B cell (primary cell): ENCODE data around the gene NEURL2. TPM values are rescaled to one million over a fixed set of nuclear protein-coding genes. Genes with fewer than 3 reads are reported as not detected.

Experiments
- ATAC-seq: fragments of 200-7000 bp; cut with Tn5 transposase; one replicate; pipeline ENCODE4 v1.10.0; 2021; ENCODE audit warnings: low read depth, mild to moderate bottlenecking, moderate number of reproducible peaks, moderate library complexity
- CTCF ChIA-PET: fragments of 350-600 bp; sonication (Branson Sonifier 250); formaldehyde crosslinking; loops from one replicate; lab custom pipeline; 2021; ENCODE audit warnings: antibody characterized with exemption, inconsistent platforms; lab: Charles Lee
- POLR2A ChIA-PET: fragments of 350-600 bp; sonication (Branson Sonifier 250); formaldehyde crosslinking; loops from one replicate; lab custom pipeline; 2021; ENCODE audit warnings: antibody characterized with exemption; lab: Charles Lee
- DNase-seq: peaks from one replicate; pipeline ENCODE4 v3.0.0; 2013
- H2AFZ ChIP-seq: 2 replicates; pipeline ENCODE4 v1.6.1; 2012; ENCODE audit warnings: mild to moderate bottlenecking, low read depth, low read length; ENCODE audit not compliant: insufficient read depth, poor library complexity, severe bottlenecking
- H3K27ac ChIP-seq, 2 donors: 1 replicate in 1 of 2; 2 replicates in 1 of 2; pipeline ENCODE4 v1.5.1; 2012 to 2013; ENCODE audit warnings: low read length in 2 of 2, mild to moderate bottlenecking in 2 of 2, moderate library complexity in 1 of 2
- H3K27me3 ChIP-seq, 4 experiments: fragments of 200-600 bp in 1 of 4; sonication (generic) in 1 of 4; replicated peaks in 1 of 4; 1 replicate in 2 of 4; 2 replicates in 2 of 4; pipeline versions ENCODE4 v1.6.1 to v1.7.0; 2013 to 2016; ENCODE audit warnings: low read length in 3 of 4, mild to moderate bottlenecking in 2 of 4, mixed read lengths in 1 of 4, moderate library complexity in 1 of 4; ENCODE audit not compliant: insufficient read depth in 4 of 4, control insufficient read depth in 3 of 4; ENCODE audit errors: control extremely low read depth in 1 of 4
- H3K36me3 ChIP-seq, 2 experiments: replicated peaks in 1 of 2; 1 replicate in 1 of 2; 2 replicates in 1 of 2; pipeline versions ENCODE4 v1.6.1 to v1.7.1; 2013; ENCODE audit warnings: low read length in 1 of 2; ENCODE audit not compliant: insufficient read depth in 2 of 2, control insufficient read depth in 1 of 2; ENCODE audit errors: control extremely low read depth in 1 of 2, extremely low read depth in 1 of 2
- H3K4me1 ChIP-seq, 2 donors: fragments of 200-600 bp in 1 of 2; sonication (generic) in 1 of 2; 1 replicate in 1 of 2; 2 replicates in 1 of 2; pipeline versions ENCODE4 v1.5.1 to v1.6.1; 2013 to 2017; ENCODE audit warnings: low read length in 2 of 2; ENCODE audit not compliant: control insufficient read depth in 2 of 2, insufficient read depth in 2 of 2
- H3K4me2 ChIP-seq: replicated peaks from 2 replicates; pipeline ENCODE3; 2012; ENCODE audit warnings: mild to moderate bottlenecking, low read depth, low read length; ENCODE audit not compliant: poor library complexity, severe bottlenecking
- H3K4me3 ChIP-seq, 5 experiments: fragments of 200-600 bp in 1 of 5; sonication (generic) in 1 of 5; 1 replicate in 3 of 5; 2 replicates in 2 of 5; pipeline versions ENCODE4 v1.5.1 to v1.7.0; 2011 to 2016; ENCODE audit warnings: low read length in 4 of 5, mild to moderate bottlenecking in 4 of 5, low read depth in 2 of 5, control low read depth in 1 of 5, moderate library complexity in 1 of 5; ENCODE audit not compliant: insufficient read depth in 1 of 5; ENCODE audit errors: control extremely low read depth in 1 of 5, extremely low read depth in 1 of 5
- H3K79me2 ChIP-seq: fragments of 200-600 bp; sonication (generic); one replicate; pipeline ENCODE4 v1.6.0; 2016; ENCODE audit warnings: low read length; ENCODE audit not compliant: control insufficient read depth, insufficient read depth
- H3K9ac ChIP-seq: fragments of 200-600 bp; sonication (generic); 2 replicates; pipeline ENCODE4 v1.6.1; 2017; ENCODE audit warnings: mild to moderate bottlenecking, low read length, moderate library complexity
- H3K9me3 ChIP-seq, 3 donors: one replicate each; pipeline versions ENCODE4 v1.6.1 to v1.7.1; 2013; ENCODE audit warnings: low read length in 2 of 3; ENCODE audit not compliant: control insufficient read depth in 2 of 3, insufficient read depth in 1 of 3; ENCODE audit errors: control extremely low read depth in 1 of 3
- H4K20me1 ChIP-seq: 2 replicates; pipeline ENCODE4 v1.6.0; 2012; ENCODE audit warnings: mild to moderate bottlenecking, low read length; ENCODE audit not compliant: insufficient read depth, control insufficient read depth, poor library complexity, severe bottlenecking
- H3K27ac Mint-ChIP-seq: one replicate; pipeline ENCODE4 v1.8.0; 2021; ENCODE audit warnings: mixed read lengths
- H3K27me3 Mint-ChIP-seq: one replicate; pipeline ENCODE4 v1.8.0; 2021; ENCODE audit warnings: mixed read lengths
- H3K4me1 Mint-ChIP-seq: one replicate; pipeline ENCODE4 v1.8.0; 2021; ENCODE audit warnings: mixed read lengths
- H3K4me3 Mint-ChIP-seq: one replicate; pipeline ENCODE4 v1.8.0; 2021; ENCODE audit warnings: mixed read lengths
- H3K9me3 Mint-ChIP-seq: one replicate; pipeline ENCODE4 v1.8.0; 2022; ENCODE audit warnings: mixed read lengths; ENCODE audit not compliant: insufficient read depth
- EZH2 ChIP-seq: IDR thresholded peaks from 2 replicates; pipeline ENCODE4 v1.6.1; 2012; ENCODE audit warnings: borderline replicate concordance, low read depth, mild to moderate bottlenecking, moderate library complexity, low read length; ENCODE audit not compliant: insufficient read depth, poor library complexity, severe bottlenecking
- WGBS: methylation state at CpG from one replicate; pipeline ENCODE4 v1.1.5; 2013; ENCODE audit warnings: missing lambda C conversion rate; ENCODE audit not compliant: insufficient coverage; 5-methylcytosine and 5-hydroxymethylcytosine counted together
- intact Hi-C: fragments of 100-400 bp; cut with micrococcal nuclease; formaldehyde crosslinking; loops from one replicate; pipeline ENCODE4 v1.10.0; 2022
- polyA plus RNA-seq: library from polyadenylated mRNA; depleted of rRNA; stranded (reverse); fragments of >200 nt; gene quantifications from 2 replicates; pipeline ENCODE4 v1.2.3, GENCODE V29; 2012
- total RNA-seq, 2 donors: library from RNA; stranded (reverse); fragments of 120-200 nt in 1 of 2; gene quantifications; 1 replicate in 1 of 2; 2 replicates in 1 of 2; pipeline versions ENCODE4 v1.2.3 to v1.2.4, GENCODE V29; 2013 to 2022
- TF ChIP-seq, protein P1 (sequence below): fragments of 200-600 bp; IDR thresholded peaks from one replicate; pipeline ENCODE4 v1.8.0; 2022; ENCODE audit warnings: antibody characterized with exemption, mild to moderate bottlenecking

Gene NEURL2
- total and polyA plus RNA-seq, 2 donors (not counting 1 experiment from before 2014, with no cell fraction given): 3.3 to 5.4 TPM

DNA sequence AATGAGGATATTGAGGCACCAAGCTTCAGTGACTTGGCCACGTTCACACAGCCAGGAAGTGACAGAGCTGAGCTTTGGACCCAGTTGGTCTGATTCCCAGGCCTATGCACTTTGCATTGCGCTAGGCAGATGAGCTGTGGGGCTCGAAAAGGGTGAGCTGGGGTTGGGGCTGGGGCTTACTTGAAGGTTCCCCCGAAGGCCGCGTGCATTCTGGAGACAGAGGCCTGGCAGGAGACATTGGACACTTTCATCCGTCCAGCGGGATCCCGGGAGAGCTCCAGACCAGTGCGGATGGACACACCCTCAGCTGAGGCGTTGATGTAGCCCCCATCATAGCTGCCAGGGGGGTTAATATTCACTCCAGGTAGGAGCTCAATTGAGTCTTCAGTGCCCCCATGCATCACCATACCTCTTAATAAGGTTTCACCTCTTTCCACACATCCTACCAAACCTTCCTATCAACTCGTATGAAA is 18.4 kb upstream of the NEURL2 start:
- DNase-seq (no peak), ATAC-seq (no peak)
- no peak overlapping the region for H3K9ac ChIP-seq
- H3K4me1 ChIP-seq: peaks cover 14 to 22% of the 10 kb centered on the region in 2 donors
- CTCF ChIA-PET: interaction anchor here (1.3 to 1.7 kb wide), 2 partner anchors 20 to 53 kb away, joined by 3 to 8 read pairs; no protein-coding TSS in a partner anchor
- peaks cover 0 to 15% (median 7%) of the 10 kb centered on the region in 4 experiments for H3K27me3 ChIP-seq
- H4K20me1 ChIP-seq: no peaks in the 10 kb centered on the region
- no peak overlapping the region for H2AFZ ChIP-seq
- no peak overlapping the region for H3K27ac ChIP-seq
- Mint-ChIP-seq H3K27me3 (peaks cover 7% of the 10 kb centered on the region), H3K4me3 (no peak overlapping the region), H3K27ac (peak overlapping the region; percentile 15), H3K4me1 (peaks cover 20% of the 10 kb centered on the region), H3K9me3 (no peaks in the 10 kb centered on the region)
- H3K4me2 ChIP-seq: no peak overlapping the region
- no peaks in the 10 kb centered on the region for H3K36me3 ChIP-seq
- no peak overlapping the region for H3K4me3 ChIP-seq
- no peaks in the 10 kb centered on the region for H3K79me2 ChIP-seq
- intact Hi-C loops: no loop called here
- 98% methylated on average over 10 of the region's 12 CpGs for WGBS
- POLR2A ChIA-PET: interaction anchor here (0.6 to 3.8 kb wide), 7 partner anchors 10 to 48 kb away, joined by 3 to 21 read pairs (median 4); partner anchors contain the start of genes CTSA, NEURL2 and PCIF1
- TF ChIP-seq EZH2: no peak
- TF ChIP-seq, protein P1, sequence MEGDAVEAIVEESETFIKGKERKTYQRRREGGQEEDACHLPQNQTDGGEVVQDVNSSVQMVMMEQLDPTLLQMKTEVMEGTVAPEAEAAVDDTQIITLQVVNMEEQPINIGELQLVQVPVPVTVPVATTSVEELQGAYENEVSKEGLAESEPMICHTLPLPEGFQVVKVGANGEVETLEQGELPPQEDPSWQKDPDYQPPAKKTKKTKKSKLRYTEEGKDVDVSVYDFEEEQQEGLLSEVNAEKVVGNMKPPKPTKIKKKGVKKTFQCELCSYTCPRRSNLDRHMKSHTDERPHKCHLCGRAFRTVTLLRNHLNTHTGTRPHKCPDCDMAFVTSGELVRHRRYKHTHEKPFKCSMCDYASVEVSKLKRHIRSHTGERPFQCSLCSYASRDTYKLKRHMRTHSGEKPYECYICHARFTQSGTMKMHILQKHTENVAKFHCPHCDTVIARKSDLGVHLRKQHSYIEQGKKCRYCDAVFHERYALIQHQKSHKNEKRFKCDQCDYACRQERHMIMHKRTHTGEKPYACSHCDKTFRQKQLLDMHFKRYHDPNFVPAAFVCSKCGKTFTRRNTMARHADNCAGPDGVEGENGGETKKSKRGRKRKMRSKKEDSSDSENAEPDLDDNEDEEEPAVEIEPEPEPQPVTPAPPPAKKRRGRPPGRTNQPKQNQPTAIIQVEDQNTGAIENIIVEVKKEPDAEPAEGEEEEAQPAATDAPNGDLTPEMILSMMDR: no peak
- peaks cover 0 to 11% (median 0%) of the 10 kb centered on the region in 3 donors for H3K9me3 ChIP-seq

DNA sequence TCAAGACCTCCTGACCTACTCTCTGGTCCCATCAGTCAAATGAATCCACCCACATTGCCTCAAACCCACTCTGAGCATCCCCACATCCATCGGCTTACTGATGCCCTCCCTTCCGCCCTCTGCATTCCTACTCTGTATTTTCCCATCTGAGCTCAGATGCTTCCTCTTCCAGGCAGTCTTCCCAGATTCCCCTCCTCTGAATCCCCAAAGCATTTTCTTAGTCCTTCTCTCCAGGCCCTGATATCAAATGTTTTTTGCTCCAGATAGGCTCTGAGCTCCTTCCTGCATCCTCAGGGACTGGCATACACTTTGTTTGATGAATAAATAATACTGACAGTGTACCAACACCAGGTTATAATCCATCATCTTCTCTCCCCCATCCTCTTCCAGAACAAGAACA is 17.1 kb upstream of the NEURL2 start:
- Histone ChIP-seq H3K4me1 (peaks cover 14 to 22% of the 10 kb centered on the region in 2 donors), H3K9ac (no peak overlapping the region), H2AFZ (no peak overlapping the region), H3K4me2 (no peak overlapping the region), H3K27ac (no peak overlapping the region), H3K27me3 (peaks cover 0 to 15% (median 6%) of the 10 kb centered on the region in 4 experiments), H3K4me3 (no peak overlapping the region), H4K20me1 (no peaks in the 10 kb centered on the region), H3K79me2 (no peaks in the 10 kb centered on the region), H3K9me3 (peaks cover 0 to 11% (median 0%) of the 10 kb centered on the region in 3 donors), H3K36me3 (no peaks in the 10 kb centered on the region)
- intact Hi-C loops: no loop called here
- ChIA-PET POLR2A (no interaction called here), CTCF (no interaction called here)
- no peak for TF ChIP-seq EZH2
- TF ChIP-seq, protein P1: no peak
- Mint-ChIP-seq H3K4me1 (peaks cover 23% of the 10 kb centered on the region), H3K9me3 (no peaks in the 10 kb centered on the region), H3K4me3 (no peak overlapping the region), H3K27me3 (peaks cover 6% of the 10 kb centered on the region), H3K27ac (peak overlapping the region; percentile 46)
- ATAC-seq: no peak
- WGBS: 96% methylated on average over 2 of the region's 2 CpGs
- DNase-seq: no peak
